Caco-2 (cell line): ENCODE data around the gene BCAT1. TPM values are rescaled to one million over a fixed set of nuclear protein-coding genes. Genes with fewer than 3 reads are reported as not detected.

Source experiments
- BruUV-seq: library from RNA; stranded (reverse); fragments of 400-500 nt; replicated peaks from 2 replicates; lab custom pipeline; 2021; lab: Mats Ljungman, UMichigan
- CTCF ChIA-PET: fragments of 300-600 bp; sonication (Branson Sonifier 250); formaldehyde crosslinking; loops from one replicate; lab custom pipeline; 2022; ENCODE audit warnings: antibody characterized with exemption; lab: Charles Lee
- POLR2A ChIA-PET: fragments of 300-600 bp; sonication (Branson Sonifier 250); formaldehyde crosslinking; loops from one replicate; lab custom pipeline; 2022; ENCODE audit warnings: antibody characterized with exemption; lab: Charles Lee
- DNase-seq, 2 experiments: peaks; one replicate each; pipeline versions ENCODE4 v3.0.0 to v3.0.0-alpha.2; 2020 to 2022
- H3K27me3 ChIP-seq: replicated peaks from 2 replicates; pipeline ENCODE4 v1.6.0; 2011; ENCODE audit warnings: low read length; ENCODE audit not compliant: control insufficient read depth, insufficient read depth
- H3K36me3 ChIP-seq: 2 replicates; pipeline ENCODE4 v1.5.1; 2011; ENCODE audit warnings: low read length; ENCODE audit not compliant: control insufficient read depth, insufficient read depth
- H3K4me1 ChIP-seq: fragments of 250-450 bp; sonication (Bioruptor Pico); 2 replicates; pipeline ENCODE4 v1.5.1; 2020; ENCODE audit warnings: mild to moderate bottlenecking
- H3K4me3 ChIP-seq: 2 replicates; pipeline ENCODE4 v1.5.1; 2011; ENCODE audit warnings: low read depth, mild to moderate bottlenecking, control low read depth, low read length
- H3K9me3 ChIP-seq: fragments of 250-450 bp; sonication (Bioruptor Pico); 2 replicates; pipeline ENCODE4 v1.5.1; 2020; ENCODE audit warnings: mild to moderate bottlenecking, moderate library complexity
- H3K27ac Mint-ChIP-seq: one replicate; pipeline ENCODE4 v1.8.0; 2022; ENCODE audit warnings: mixed read lengths; ENCODE audit not compliant: unreplicated experiment
- H3K27me3 Mint-ChIP-seq: one replicate; pipeline ENCODE4 v1.8.0; 2022; ENCODE audit warnings: mixed read lengths; ENCODE audit not compliant: insufficient read depth, unreplicated experiment
- H3K36me3 Mint-ChIP-seq: one replicate; pipeline ENCODE4 v1.8.0; 2022; ENCODE audit warnings: mild to moderate bottlenecking, mixed read lengths; ENCODE audit not compliant: insufficient read depth, unreplicated experiment
- H3K4me1 Mint-ChIP-seq: one replicate; pipeline ENCODE4 v1.8.0; 2022; ENCODE audit warnings: low read depth, mixed read lengths; ENCODE audit not compliant: unreplicated experiment
- H3K4me3 Mint-ChIP-seq: one replicate; pipeline ENCODE4 v1.8.0; 2022; ENCODE audit warnings: mild to moderate bottlenecking, moderate library complexity, mixed read lengths; ENCODE audit not compliant: unreplicated experiment
- H3K9me3 Mint-ChIP-seq: one replicate; pipeline ENCODE4 v1.8.0; 2022; ENCODE audit warnings: mixed read lengths; ENCODE audit not compliant: unreplicated experiment
- intact Hi-C: fragments of 100-400 bp; cut with micrococcal nuclease; formaldehyde crosslinking; loops from one replicate; pipeline ENCODE4 v1.10.0; 2022; ENCODE audit not compliant: unreplicated experiment
- total RNA-seq: library from RNA; stranded (reverse); gene quantifications from 2 replicates; pipeline ENCODE4 v1.2.3, GENCODE V29; 2022
- TF ChIP-seq, protein P1 (sequence below), 2 experiments: fragments of 200-600 bp in 1 of 2; IDR thresholded peaks; 1 replicate in 1 of 2; 2 replicates in 1 of 2; pipeline versions ENCODE4 v1.5.1 to v1.8.0; 2011 to 2022; ENCODE audit warnings: antibody characterized with exemption in 1 of 2, control low read depth in 1 of 2, inconsistent platforms in 1 of 2, low read depth in 1 of 2, low read length in 1 of 2, mild to moderate bottlenecking in 1 of 2, moderate library complexity in 1 of 2; ENCODE audit not compliant: insufficient read depth in 1 of 2, severe bottlenecking in 1 of 2, unreplicated experiment in 1 of 2

BCAT1 gene
- total RNA-seq, 1 experiment from 2014 or later, result 432 TPM

DNA sequence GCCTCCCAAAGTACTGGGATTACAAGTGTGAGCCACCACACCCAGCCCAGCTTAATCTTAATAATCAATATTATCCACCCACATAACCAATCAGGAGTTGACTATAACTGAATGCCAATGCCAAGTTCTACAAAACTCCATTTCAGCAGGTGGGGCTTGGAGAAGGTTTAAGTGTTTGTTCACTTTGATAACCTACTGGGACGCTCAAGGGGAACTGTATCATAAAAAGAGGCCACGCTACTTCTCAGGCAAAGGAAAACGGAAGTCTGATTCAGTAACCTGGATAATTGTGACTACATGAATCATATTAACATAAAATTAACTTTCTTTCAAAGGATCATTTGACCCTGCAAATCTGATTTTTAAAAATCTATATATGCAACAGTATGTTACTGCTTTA lies 179.2 kb downstream of the BCAT1 start:
- Mint-ChIP-seq H3K27ac (no peak overlapping the region), H3K9me3 (peaks cover 26% of the 10 kb centered on the region), H3K27me3 (no peaks in the 10 kb centered on the region), H3K4me3 (no peak overlapping the region), H3K36me3 (peaks cover 8% of the 10 kb centered on the region), H3K4me1 (peaks cover 4% of the 10 kb centered on the region)
- no peak overlapping the region for H3K4me3 ChIP-seq
- TF ChIP-seq, protein P1, sequence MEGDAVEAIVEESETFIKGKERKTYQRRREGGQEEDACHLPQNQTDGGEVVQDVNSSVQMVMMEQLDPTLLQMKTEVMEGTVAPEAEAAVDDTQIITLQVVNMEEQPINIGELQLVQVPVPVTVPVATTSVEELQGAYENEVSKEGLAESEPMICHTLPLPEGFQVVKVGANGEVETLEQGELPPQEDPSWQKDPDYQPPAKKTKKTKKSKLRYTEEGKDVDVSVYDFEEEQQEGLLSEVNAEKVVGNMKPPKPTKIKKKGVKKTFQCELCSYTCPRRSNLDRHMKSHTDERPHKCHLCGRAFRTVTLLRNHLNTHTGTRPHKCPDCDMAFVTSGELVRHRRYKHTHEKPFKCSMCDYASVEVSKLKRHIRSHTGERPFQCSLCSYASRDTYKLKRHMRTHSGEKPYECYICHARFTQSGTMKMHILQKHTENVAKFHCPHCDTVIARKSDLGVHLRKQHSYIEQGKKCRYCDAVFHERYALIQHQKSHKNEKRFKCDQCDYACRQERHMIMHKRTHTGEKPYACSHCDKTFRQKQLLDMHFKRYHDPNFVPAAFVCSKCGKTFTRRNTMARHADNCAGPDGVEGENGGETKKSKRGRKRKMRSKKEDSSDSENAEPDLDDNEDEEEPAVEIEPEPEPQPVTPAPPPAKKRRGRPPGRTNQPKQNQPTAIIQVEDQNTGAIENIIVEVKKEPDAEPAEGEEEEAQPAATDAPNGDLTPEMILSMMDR (IDR thresholded peaks at IDR 0.05; ENCODE audit: insufficient read depth in 1 of 2, low read depth in 1 of 2, low read length in 1 of 2, severe bottlenecking in 1 of 2, unreplicated experiment in 1 of 2), result no peak
- no TSS peak for BruUV-seq
- H3K36me3 ChIP-seq, result 0 out of 2 replicates have a peak, but pooled peaks cover 2% of the 10 kb centered on the region
- peaks cover 19% of the 10 kb centered on the region for H3K9me3 ChIP-seq
- POLR2A ChIA-PET, result no interaction called here
- intact Hi-C loops, result loop anchor here (10.0 kb wide), 1 partner anchor 405 kb away; no protein-coding TSS in a partner anchor
- DNase-seq, result no peak
- H3K27me3 ChIP-seq, result no peaks in the 10 kb centered on the region
- CTCF ChIA-PET, result no interaction called here
- peaks cover 8% of the 10 kb centered on the region; the same call in 1 of the 2 replicates for H3K4me1 ChIP-seq

DNA sequence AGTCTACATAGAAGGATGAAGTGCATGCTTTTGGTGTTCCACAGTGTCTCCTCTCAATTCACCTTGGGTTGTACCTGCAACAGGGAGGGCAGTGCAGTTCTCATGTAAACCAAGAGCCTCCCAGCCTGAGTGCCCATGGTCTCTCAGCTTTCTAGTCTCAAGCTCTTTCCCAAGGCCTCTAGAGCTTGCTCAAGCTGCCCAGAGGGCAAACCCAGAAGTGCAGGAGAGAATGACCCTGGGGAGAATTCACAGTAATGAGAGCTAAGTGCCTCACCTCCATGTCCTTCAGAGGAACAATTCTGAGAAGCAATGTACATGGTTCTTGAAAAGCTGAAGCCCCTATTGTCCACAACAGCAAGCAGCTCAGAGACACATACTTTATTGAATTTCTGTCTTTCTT lies 180.5 kb downstream of the BCAT1 start:
- TF ChIP-seq, protein P1 (IDR thresholded peaks at IDR 0.05; ENCODE audit: insufficient read depth in 1 of 2, low read depth in 1 of 2, low read length in 1 of 2, severe bottlenecking in 1 of 2, unreplicated experiment in 1 of 2), result no peak
- intact Hi-C loops, result no loop called here
- Histone ChIP-seq H3K9me3 (peaks cover 22% of the 10 kb centered on the region), H3K27me3 (no peaks in the 10 kb centered on the region), H3K4me3 (no peak overlapping the region), H3K36me3 (0 out of 2 replicates have a peak, but pooled peaks cover 2% of the 10 kb centered on the region), H3K4me1 (peaks cover 8% of the 10 kb centered on the region; the same call in 1 of the 2 replicates)
- DNase-seq, result peak in 1 of 2 experiments; percentile 19
- no TSS peak for BruUV-seq
- no peaks in the 10 kb centered on the region for H3K27me3 Mint-ChIP-seq
- peaks cover 33% of the 10 kb centered on the region for H3K9me3 Mint-ChIP-seq
- CTCF ChIA-PET, result interaction anchor here (1.4 kb wide), 1 partner anchor 10 kb away, joined by 4 read pairs; no protein-coding TSS in a partner anchor
- H3K4me3 Mint-ChIP-seq, result no peak overlapping the region
- POLR2A ChIA-PET, result no interaction called here
- H3K4me1 Mint-ChIP-seq, result no peaks in the 10 kb centered on the region
- H3K27ac Mint-ChIP-seq, result no peak overlapping the region
- H3K36me3 Mint-ChIP-seq, result peaks cover 17% of the 10 kb centered on the region

- H3K27me3 Mint-ChIP-seq, result no peaks in the 10 kb centered on the region
- ChIA-PET POLR2A (interaction anchor here (1.4 kb wide), 1 partner anchor 12 kb away, joined by 4 read pairs; no protein-coding TSS in a partner anchor), CTCF (interaction anchor here (1.4 kb wide), 1 partner anchor 12 kb away, joined by 4 read pairs; no protein-coding TSS in a partner anchor)
- Histone ChIP-seq H3K9me3 (peaks cover 34% of the 10 kb centered on the region), H3K4me3 (no peak overlapping the region), H3K4me1 (peaks cover 3% of the 10 kb centered on the region; the same call in 1 of the 2 replicates), H3K36me3 (0 out of 2 replicates have a peak, but pooled peaks cover 2% of the 10 kb centered on the region), H3K27me3 (no peaks in the 10 kb centered on the region)
- H3K36me3 Mint-ChIP-seq, result peaks cover 29% of the 10 kb centered on the region
- no TSS peak for BruUV-seq
- no peaks in the 10 kb centered on the region for H3K4me1 Mint-ChIP-seq
- H3K4me3 Mint-ChIP-seq, result no peak overlapping the region
- no peak overlapping the region for H3K27ac Mint-ChIP-seq
- TF ChIP-seq, protein P1 (IDR thresholded peaks at IDR 0.05; ENCODE audit: insufficient read depth in 1 of 2, low read depth in 1 of 2, low read length in 1 of 2, severe bottlenecking in 1 of 2, unreplicated experiment in 1 of 2), result no peak
- peaks cover 44% of the 10 kb centered on the region for H3K9me3 Mint-ChIP-seq
- peak in 1 of 2 experiments; percentile 19 for DNase-seq
- intact Hi-C loops, result loop anchor here (1.0 kb wide), 1 partner anchor 12 kb away; no protein-coding TSS in a partner anchor
Observed at GRCh38 chr12:24767016-24767415, 181.9 kb downstream of the BCAT1 start.
